ENCODE data around the gene NGRN.
A peak's percentile ranks its signal among the peaks of the same experiment; 100 is the strongest.
"Not testable (repeated sequence)": the region's sequence is repeated elsewhere in the genome, so short reads cannot be mapped to it uniquely, and the experiment has no call there.

Gene NGRN

GRCh38 chr15:90291679-90292356 lies 26.3 kb downstream of the NGRN start:
- Mint-ChIP-seq H3K36me3 (ENCODE audit: low read depth) (no peaks in the 10 kb centered on the region), H3K27ac (no peak overlapping the region), H3K27me3 (no peaks in the 10 kb centered on the region), H3K9me3 (no peaks in the 10 kb centered on the region), H3K4me3 (no peak overlapping the region), H3K4me1 (ENCODE audit: low read depth) (no peaks in the 10 kb centered on the region)

GRCh38 chr15:90293040-90293810 lies 27.8 kb downstream of the NGRN start:
- H3K4me1 Mint-ChIP-seq (ENCODE audit: low read depth); H3K9me3 Mint-ChIP-seq; H3K27me3 Mint-ChIP-seq; H3K36me3 Mint-ChIP-seq (ENCODE audit: low read depth); H3K27ac Mint-ChIP-seq; H3K4me3 Mint-ChIP-seq: not testable (repeated sequence)

GRCh38 chr15:90294159-90294558 lies 28.7 kb downstream of the NGRN start:
- no peak overlapping the region for H3K27ac Mint-ChIP-seq
- H3K27me3 Mint-ChIP-seq: no peaks in the 10 kb centered on the region
- H3K36me3 Mint-ChIP-seq (ENCODE audit: low read depth): no peaks in the 10 kb centered on the region
- H3K4me3 Mint-ChIP-seq: no peak overlapping the region
- H3K9me3 Mint-ChIP-seq: no peaks in the 10 kb centered on the region
- H3K4me1 Mint-ChIP-seq (ENCODE audit: low read depth): no peaks in the 10 kb centered on the region

GRCh38 chr15:90294601-90295269 lies 29.3 kb downstream of the NGRN start:
- H3K27me3 Mint-ChIP-seq: no peaks in the 10 kb centered on the region
- no peaks in the 10 kb centered on the region for H3K9me3 Mint-ChIP-seq
- H3K4me3 Mint-ChIP-seq: no peak overlapping the region
- H3K27ac Mint-ChIP-seq: no peak overlapping the region
- no peaks in the 10 kb centered on the region for H3K36me3 Mint-ChIP-seq (ENCODE audit: low read depth)
- H3K4me1 Mint-ChIP-seq (ENCODE audit: low read depth): no peaks in the 10 kb centered on the region

GRCh38 chr15:90295270-90295648 lies 29.8 kb downstream of the NGRN start:
- Mint-ChIP-seq H3K4me1 (ENCODE audit: low read depth) (no peaks in the 10 kb centered on the region), H3K36me3 (ENCODE audit: low read depth) (no peaks in the 10 kb centered on the region), H3K27ac (no peak overlapping the region), H3K9me3 (no peaks in the 10 kb centered on the region), H3K27me3 (no peaks in the 10 kb centered on the region), H3K4me3 (no peak overlapping the region)

- not testable (repeated sequence) for H3K9me3 Mint-ChIP-seq; H3K4me1 Mint-ChIP-seq (ENCODE audit: low read depth); H3K4me3 Mint-ChIP-seq; H3K36me3 Mint-ChIP-seq (ENCODE audit: low read depth); H3K27me3 Mint-ChIP-seq; H3K27ac Mint-ChIP-seq
These were observed 30.9 kb downstream of the NGRN start for GRCh38 chr15:90296316-90296884.

DNA sequence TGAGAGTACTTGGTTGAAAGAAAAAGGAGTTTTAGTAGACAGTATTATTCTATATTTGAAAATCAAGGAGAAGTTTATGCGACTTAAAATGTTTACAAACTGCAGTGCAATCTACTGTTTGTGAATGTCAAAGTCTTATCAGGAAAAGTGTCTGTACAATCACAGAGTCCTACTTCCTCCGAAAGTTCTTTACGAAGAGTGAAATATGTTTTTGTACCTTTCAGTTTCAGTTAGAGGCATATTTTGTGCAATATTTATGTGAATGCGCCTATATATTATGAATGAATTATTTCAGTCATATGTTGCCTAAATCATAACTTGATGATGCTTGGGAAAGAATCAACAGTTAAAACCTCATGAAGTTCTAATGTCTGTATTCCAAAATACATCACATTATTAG lies 31.5 kb downstream of the NGRN start:
- H3K4me1 Mint-ChIP-seq (ENCODE audit: low read depth): peaks cover 9% of the 10 kb centered on the region
- no peaks in the 10 kb centered on the region for H3K9me3 Mint-ChIP-seq
- H3K36me3 Mint-ChIP-seq (ENCODE audit: low read depth): no peaks in the 10 kb centered on the region
- H3K4me3 Mint-ChIP-seq: no peak overlapping the region
- H3K27me3 Mint-ChIP-seq: no peaks in the 10 kb centered on the region
- H3K27ac Mint-ChIP-seq: no peak overlapping the region

DNA sequence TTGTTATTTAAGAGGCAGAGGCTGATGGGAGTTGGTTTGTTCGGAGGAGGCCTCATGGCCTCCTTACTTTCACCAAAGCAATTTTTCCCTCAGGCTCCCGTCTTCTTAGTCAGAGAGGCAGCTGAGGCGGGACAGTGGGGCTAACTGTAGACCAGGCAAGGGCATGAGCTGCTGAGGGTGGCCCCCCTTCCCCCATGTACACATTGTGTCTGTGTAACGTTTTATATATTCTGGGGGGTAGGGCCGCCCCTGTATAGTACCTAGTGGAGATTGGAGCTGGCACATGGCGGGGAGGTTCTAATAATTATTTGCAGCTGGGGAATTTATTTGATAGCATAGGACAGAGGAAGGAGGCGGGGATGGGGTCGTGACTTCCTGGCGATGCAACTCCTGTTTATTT lies 35.1 kb downstream of the NGRN start:
- no peaks in the 10 kb centered on the region for H3K9me3 Mint-ChIP-seq
- peaks cover 16% of the 10 kb centered on the region for H3K4me1 Mint-ChIP-seq (ENCODE audit: low read depth)
- H3K27me3 Mint-ChIP-seq: no peaks in the 10 kb centered on the region
- no peak overlapping the region for H3K27ac Mint-ChIP-seq
- H3K4me3 Mint-ChIP-seq: no peak overlapping the region
- no peaks in the 10 kb centered on the region for H3K36me3 Mint-ChIP-seq (ENCODE audit: low read depth)

DNA sequence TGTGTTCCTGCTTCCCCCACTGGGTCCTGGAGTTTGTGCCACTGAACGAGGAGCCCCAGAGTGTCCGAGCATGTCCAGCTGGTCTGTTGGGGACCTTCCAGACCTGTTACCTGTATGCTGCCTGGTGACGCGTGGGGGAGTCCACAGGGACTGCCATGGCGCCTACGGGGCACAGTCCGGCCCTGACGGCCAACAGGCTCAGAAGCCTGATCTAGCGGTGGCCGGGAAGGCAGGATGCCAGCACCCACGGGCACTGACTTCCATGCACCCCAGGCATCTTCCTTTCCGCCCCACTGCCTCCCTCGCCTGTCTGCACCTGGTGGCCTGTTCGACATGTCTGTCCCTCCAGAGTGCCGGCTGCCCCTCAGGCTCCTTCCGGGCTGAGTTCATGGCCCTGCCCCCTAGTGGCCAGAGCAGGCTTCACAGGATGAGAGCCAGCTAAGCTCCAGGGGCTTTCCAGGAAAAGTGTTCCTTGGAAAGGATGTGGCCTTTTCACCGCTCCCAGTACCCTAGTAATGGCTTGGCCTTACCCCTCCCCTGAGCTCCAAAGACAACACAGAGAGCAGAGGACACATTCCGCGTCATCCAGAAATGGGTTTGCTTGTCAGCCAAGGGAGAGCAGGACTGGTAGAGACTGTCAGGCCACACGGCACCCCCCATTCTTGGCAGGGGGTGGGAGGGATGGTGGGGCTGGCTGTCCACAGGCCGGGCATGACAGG lies 35.7 kb downstream of the NGRN start:
- H3K27me3 Mint-ChIP-seq: no peaks in the 10 kb centered on the region
- H3K27ac Mint-ChIP-seq: no peak overlapping the region
- H3K4me1 Mint-ChIP-seq (ENCODE audit: low read depth): peaks cover 23% of the 10 kb centered on the region
- no peak overlapping the region for H3K4me3 Mint-ChIP-seq
- no peaks in the 10 kb centered on the region for H3K9me3 Mint-ChIP-seq
- H3K36me3 Mint-ChIP-seq (ENCODE audit: low read depth): no peaks in the 10 kb centered on the region

DNA sequence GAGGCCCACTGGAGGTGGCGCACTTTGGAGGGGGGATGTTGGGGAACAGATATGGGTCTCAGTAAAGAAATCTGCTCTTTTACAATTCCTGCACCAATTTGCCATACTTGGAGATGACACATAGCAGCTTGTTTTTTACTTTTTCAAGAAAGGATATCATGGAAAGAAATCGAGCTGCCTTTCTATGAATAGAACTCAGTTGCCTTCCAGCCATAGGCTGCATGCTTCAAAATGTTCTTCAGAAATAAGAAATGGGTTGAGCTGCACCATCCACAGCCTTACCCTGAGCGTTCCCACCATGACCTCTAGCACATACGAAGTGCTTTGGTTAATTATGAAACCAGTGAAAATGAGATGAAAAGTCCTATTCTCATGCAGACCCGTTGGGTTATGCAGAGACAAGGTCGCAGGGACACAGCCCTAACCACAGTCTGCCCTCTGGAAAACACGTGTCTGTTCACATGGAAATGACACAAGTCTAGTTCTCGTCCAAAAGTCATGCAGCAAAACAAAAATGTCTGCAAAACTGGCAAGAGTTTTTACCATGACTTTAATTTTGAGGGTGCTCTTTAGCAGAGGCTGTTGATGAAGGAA lies 36.3 kb downstream of the NGRN start:
- Mint-ChIP-seq H3K36me3 (ENCODE audit: low read depth) (no peaks in the 10 kb centered on the region), H3K9me3 (no peaks in the 10 kb centered on the region), H3K4me1 (ENCODE audit: low read depth) (peaks cover 29% of the 10 kb centered on the region), H3K27me3 (no peaks in the 10 kb centered on the region), H3K27ac (no peak overlapping the region), H3K4me3 (no peak overlapping the region)

DNA sequence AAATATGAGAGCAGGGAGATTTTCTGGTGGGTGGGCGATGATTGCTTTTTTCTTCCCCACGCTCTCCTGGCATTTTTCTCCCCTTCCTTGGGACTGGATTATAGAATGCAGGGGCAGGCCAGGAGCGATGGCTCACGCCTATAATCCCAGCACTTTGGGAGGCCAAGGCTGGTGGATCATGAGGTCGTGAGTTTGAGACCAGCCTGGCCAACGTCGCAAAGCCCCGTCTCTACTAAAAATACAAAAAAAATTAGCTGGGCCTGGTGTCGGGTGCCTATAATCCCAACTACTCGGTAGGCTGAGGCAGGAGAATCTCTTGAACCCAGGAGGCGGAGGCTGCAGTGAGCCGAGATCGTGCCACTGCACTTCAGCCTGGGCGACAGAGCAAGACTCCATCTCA lies 39.9 kb downstream of the NGRN start:
- peaks cover 41% of the 10 kb centered on the region for H3K4me1 Mint-ChIP-seq (ENCODE audit: low read depth)
- not testable (repeated sequence) for H3K36me3 Mint-ChIP-seq (ENCODE audit: low read depth); H3K4me3 Mint-ChIP-seq; H3K27ac Mint-ChIP-seq; H3K27me3 Mint-ChIP-seq; H3K9me3 Mint-ChIP-seq

- no peaks in the 10 kb centered on the region for H3K9me3 Mint-ChIP-seq
- H3K27me3 Mint-ChIP-seq: no peaks in the 10 kb centered on the region
- H3K4me1 Mint-ChIP-seq (ENCODE audit: low read depth): peaks cover 41% of the 10 kb centered on the region
- no peaks in the 10 kb centered on the region for H3K36me3 Mint-ChIP-seq (ENCODE audit: low read depth)
- H3K27ac Mint-ChIP-seq: peak overlapping the region; percentile 69
- H3K4me3 Mint-ChIP-seq: peak overlapping the region; percentile 49
These were observed 40.5 kb downstream of the NGRN start for GRCh38 chr15:90305932-90306331.

GRCh38 chr15:90306560-90306959 lies 41.1 kb downstream of the NGRN start:
- peaks cover 36% of the 10 kb centered on the region for H3K4me1 Mint-ChIP-seq (ENCODE audit: low read depth)
- H3K27me3 Mint-ChIP-seq: no peaks in the 10 kb centered on the region
- peak overlapping the region; percentile 49 for H3K4me3 Mint-ChIP-seq
- H3K9me3 Mint-ChIP-seq: no peaks in the 10 kb centered on the region
- no peaks in the 10 kb centered on the region for H3K36me3 Mint-ChIP-seq (ENCODE audit: low read depth)
- H3K27ac Mint-ChIP-seq: peak overlapping the region; percentile 69

DNA sequence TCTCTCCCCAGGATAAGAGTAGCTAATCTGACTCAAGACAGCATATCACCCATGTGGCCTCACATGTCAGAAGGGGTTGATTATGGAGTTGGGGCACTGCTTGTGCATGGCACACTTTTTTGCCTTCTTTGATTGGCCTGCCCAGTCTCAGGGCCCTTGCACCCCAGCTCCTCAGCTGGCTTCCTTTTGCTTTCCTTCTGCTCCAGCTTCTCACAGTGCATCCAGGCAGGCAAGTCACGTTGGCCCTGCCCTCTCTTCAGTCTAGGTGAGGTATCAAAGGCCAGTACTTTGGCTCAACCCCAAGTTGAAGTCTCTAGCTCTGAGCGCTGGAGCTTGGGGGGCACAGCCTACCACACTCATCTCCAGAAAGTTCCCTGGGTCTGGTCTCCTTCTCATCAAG lies 42.2 kb downstream of the NGRN start:
- H3K27ac Mint-ChIP-seq: no peak overlapping the region
- H3K4me1 Mint-ChIP-seq (ENCODE audit: low read depth): peaks cover 38% of the 10 kb centered on the region
- no peaks in the 10 kb centered on the region for H3K27me3 Mint-ChIP-seq
- no peaks in the 10 kb centered on the region for H3K9me3 Mint-ChIP-seq
- H3K36me3 Mint-ChIP-seq (ENCODE audit: low read depth): no peaks in the 10 kb centered on the region
- H3K4me3 Mint-ChIP-seq: no peak overlapping the region

Measured in stimulated activated naive CD8-positive, alpha-beta T cell treated with anti-CD3 and anti-CD28 coated beads, Interleukin-15, Interleukin-2, amounts not matched to agents 100 ng/mL and 50 ng/mL, for 24 hours (primary cell).